Aorta (tissue), 5 donors: ENCODE results near the gene MBD2. TPM values are rescaled to one million over a fixed set of nuclear protein-coding genes. Genes with fewer than 3 reads are reported as not detected.

Experiments used
- ATAC-seq: fragments of 200-7000 bp; cut with Tn5 transposase; one replicate; pipeline ENCODE4 v1.9.1; 2022; ENCODE audit warnings: moderate library complexity; ENCODE audit not compliant: low FRiP score
- DNase-seq, 2 donors: peaks; one replicate each; pipeline ENCODE4 v3.0.0-alpha.2; 2020
- H3K27ac ChIP-seq, 2 donors: one replicate each; pipeline ENCODE4 v1.5.1; 2013; ENCODE audit warnings: low read length in 2 of 2, mild to moderate bottlenecking in 2 of 2, moderate library complexity in 2 of 2, control low read depth in 1 of 2, inconsistent platforms in 1 of 2, low read depth in 1 of 2
- H3K27me3 ChIP-seq, 2 donors: one replicate each; pipeline ENCODE4 v1.6.1; 2013; ENCODE audit warnings: control low read depth in 1 of 2, low read length in 1 of 2, mild to moderate bottlenecking in 1 of 2, moderate library complexity in 1 of 2; ENCODE audit not compliant: insufficient read depth in 2 of 2, control insufficient read depth in 1 of 2
- H3K36me3 ChIP-seq, 2 donors: one replicate each; pipeline ENCODE4 v1.6.1; 2013; ENCODE audit warnings: control low read depth in 1 of 2, low read length in 1 of 2, mild to moderate bottlenecking in 1 of 2; ENCODE audit not compliant: insufficient read depth in 2 of 2, control insufficient read depth in 1 of 2
- H3K4me1 ChIP-seq, 2 donors: one replicate each; pipeline ENCODE4 v1.6.1; 2013; ENCODE audit warnings: low read length in 2 of 2, control low read depth in 1 of 2, mild to moderate bottlenecking in 1 of 2, moderate library complexity in 1 of 2; ENCODE audit not compliant: insufficient read depth in 2 of 2, control insufficient read depth in 1 of 2
- H3K4me3 ChIP-seq, 2 donors: one replicate each; pipeline ENCODE4 v1.5.1; 2013; ENCODE audit warnings: low read length in 2 of 2, control low read depth in 1 of 2, mild to moderate bottlenecking in 1 of 2
- H3K9me3 ChIP-seq: one replicate; pipeline ENCODE4 v1.6.1; 2013; ENCODE audit warnings: mild to moderate bottlenecking, low read length; ENCODE audit not compliant: control insufficient read depth
- WGBS, 2 donors: extraction: QIAGEN DNeasy Blood & Tissue Kit; methylation state at CpG; one replicate each; pipeline ENCODE4 v1.1.7; 2013; 5-methylcytosine and 5-hydroxymethylcytosine counted together
- intact Hi-C, 2 donors: fragments of 100-400 bp; cut with DNase I; formaldehyde crosslinking; loops; one replicate each; pipeline versions ENCODE4 v1.14.2 to v1.15.0; 2022
- polyA plus RNA-seq, 2 donors: library from polyadenylated mRNA; stranded (reverse); fragments of 200-250 nt; gene quantifications; one replicate each; pipeline ENCODE4 v1.2.3, GENCODE V29; 2013
- total RNA-seq, 2 donors: library from RNA; stranded (reverse); fragmentation: NEBNext Ultra II Directional; extraction: Animal tissue kit (Norgen Biotek cat#: 25700); gene quantifications; one replicate each; pipeline ENCODE4 v1.2.1, GENCODE V29; 2021
- donor health status: healthy with polysubstance abuse.
- donor health status: Bipolar disorder and iron deficiency.
- donor health status: DM: no; HTN: no; CAD: no.
- donor health status: DM: no; HTN: no; CAD: no.
- donor health status: DM: yes; HTN: yes; CAD: no.

Gene MBD2
- total and polyA plus RNA-seq, 4 donors: 34.9 to 92.6 (median 72.4) TPM

DNA sequence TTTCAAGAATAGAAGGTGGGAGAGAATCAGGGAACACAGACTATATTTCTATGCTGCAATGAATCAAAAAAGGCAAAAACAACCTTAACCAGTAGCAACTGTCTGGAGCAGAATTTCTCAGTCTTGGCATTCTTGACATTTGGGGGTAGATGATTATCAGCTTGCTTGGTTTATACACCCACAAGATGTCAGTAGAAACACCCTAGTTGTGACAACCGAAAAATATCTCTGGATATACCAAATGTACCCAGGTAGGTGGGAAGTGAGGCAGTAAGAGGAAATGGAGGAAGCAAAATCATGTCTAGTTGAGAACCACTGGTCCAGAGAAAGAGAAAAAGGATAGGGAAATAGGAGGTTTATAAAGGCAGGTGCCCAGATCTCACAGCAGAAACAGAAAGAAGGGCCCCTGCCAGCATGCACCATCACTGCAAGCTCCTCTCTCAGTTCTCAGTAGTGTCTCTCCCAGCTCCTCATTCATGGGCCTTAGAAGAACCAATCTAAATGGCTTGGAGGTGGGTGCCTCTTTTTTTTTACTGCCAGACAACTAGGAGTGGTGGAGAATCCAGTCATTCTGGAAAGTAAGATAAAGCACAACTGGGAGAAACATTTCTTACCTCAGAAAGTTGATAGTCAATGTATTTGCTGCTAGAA, 50.4 kb downstream of the MBD2 start:
- ATAC-seq (no peak), DNase-seq (no peak)
- intact Hi-C loops: no loop called here
- Histone ChIP-seq H3K36me3 (peaks cover 0 to 1% of the 10 kb centered on the region in 2 donors), H3K4me1 (no peaks in the 10 kb centered on the region), H3K27me3 (no peaks in the 10 kb centered on the region), H3K4me3 (no peak overlapping the region), H3K27ac (no peak overlapping the region), H3K9me3 (no peaks in the 10 kb centered on the region)
- WGBS, 2 donors: 80 to 81% methylated on average over 1 of the region's 1 CpG

DNA sequence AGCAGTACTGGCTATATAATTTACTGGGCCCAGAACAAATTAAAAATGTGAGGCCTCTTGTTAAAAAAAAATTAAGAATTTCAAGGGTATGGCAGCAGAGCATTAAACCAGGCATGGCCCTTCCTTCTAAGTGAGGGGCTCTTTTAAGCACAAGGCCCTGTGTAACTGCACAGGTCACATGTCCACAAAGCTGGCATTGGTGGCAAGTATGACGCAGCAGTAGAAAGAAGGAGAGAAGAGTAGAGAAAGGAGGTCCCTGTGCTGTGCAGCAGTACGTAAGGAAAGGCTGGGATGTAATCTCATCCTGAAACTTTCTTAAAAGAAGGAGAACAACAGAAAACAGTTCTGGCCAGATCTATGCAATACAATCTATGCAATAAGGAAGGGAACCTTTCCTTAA, 51.2 kb downstream of the MBD2 start:
- no peaks in the 10 kb centered on the region for H3K27me3 ChIP-seq
- no peaks in the 10 kb centered on the region for H3K9me3 ChIP-seq
- WGBS, 2 donors: 56 to 61% methylated on average over 2 of the region's 2 CpGs
- no peak overlapping the region for H3K4me3 ChIP-seq
- DNase-seq (no peak), ATAC-seq (no peak)
- intact Hi-C loops: no loop called here
- no peak overlapping the region for H3K27ac ChIP-seq
- no peaks in the 10 kb centered on the region for H3K4me1 ChIP-seq
- peaks cover 0 to 1% of the 10 kb centered on the region in 2 donors for H3K36me3 ChIP-seq

DNA sequence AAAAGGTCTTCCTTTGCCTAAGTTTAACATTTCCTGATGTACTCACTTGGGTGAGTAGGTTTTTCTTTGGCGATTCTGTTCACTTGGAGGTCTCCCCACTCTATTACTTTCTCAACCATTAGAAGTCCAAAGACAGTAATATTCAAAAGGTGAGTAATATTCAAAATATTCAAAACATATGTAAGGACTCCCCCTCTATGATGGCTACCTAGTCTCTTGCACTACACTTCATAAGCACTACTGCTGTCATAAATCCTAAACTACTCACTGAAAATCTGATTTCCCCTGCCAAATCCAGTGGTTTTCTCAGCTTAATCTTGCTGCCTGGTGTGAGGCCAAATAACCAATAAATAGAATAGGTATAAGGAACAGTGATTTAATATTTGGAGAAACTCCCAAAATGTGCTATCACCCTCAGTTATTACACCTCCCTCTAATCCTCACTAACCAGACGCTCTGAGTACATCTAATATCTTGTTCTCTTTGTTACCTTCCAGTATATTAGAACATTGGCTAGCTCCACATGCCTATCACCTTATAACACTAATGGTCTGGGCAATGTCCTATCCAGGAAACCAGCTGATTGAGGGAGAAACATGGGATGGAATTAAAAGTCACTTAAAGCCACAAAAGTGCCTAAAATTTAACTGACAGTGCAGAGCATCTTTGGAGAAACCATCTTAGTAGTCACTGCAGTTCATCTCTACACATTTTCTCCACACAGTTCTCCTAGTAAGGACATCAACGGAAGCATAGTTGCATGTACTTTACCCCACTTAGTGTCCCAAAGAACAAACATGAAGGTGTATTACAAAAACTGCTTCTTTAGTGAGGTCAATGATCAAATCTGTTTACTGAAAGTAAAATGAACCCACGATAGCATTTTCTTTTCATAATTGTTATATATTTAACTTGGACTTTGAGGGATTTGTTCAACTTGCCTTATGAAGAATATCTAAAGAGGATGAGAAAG, 54.8 kb downstream of the MBD2 start:
- DNase-seq (no peak), ATAC-seq (no peak)
- Histone ChIP-seq H3K4me3 (no peak overlapping the region), H3K27me3 (no peaks in the 10 kb centered on the region), H3K4me1 (no peaks in the 10 kb centered on the region), H3K36me3 (peaks cover 0 to 3% of the 10 kb centered on the region in 2 donors), H3K27ac (no peak overlapping the region), H3K9me3 (no peaks in the 10 kb centered on the region)
- intact Hi-C loops: loop anchor here (5.0 to 10.0 kb wide), 2 partner anchors 53 to 105 kb away; partner anchors contain the start of gene MBD2 (in 1 of the 2)
- 92 to 93% methylated on average over 4 of the region's 4 CpGs for WGBS, 2 donors

DNA sequence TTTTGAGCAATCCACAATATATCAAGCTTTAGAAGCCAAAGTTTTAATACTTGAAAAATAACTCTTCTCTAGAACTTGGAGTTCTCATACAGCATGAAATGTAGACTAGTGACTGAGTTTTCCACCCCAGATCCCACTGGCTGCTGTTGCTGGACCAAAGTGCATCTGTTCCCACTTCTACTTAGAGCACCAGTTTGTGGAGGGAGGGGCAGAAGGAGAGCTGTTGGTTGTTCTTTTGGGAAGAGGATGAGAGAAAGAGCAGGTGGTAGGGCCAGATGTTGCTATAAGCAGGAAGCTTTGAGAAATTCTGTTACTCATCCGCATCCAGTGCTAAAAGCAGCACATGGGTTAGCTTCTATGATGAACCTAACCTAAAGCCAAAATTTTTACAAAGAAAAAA, 59.0 kb downstream of the MBD2 start:
- Histone ChIP-seq H3K4me3 (no peak overlapping the region), H3K4me1 (peaks cover 1 to 2% of the 10 kb centered on the region in 2 donors), H3K27ac (no peak overlapping the region), H3K36me3 (peaks cover 4 to 5% of the 10 kb centered on the region in 2 donors), H3K9me3 (no peaks in the 10 kb centered on the region), H3K27me3 (no peaks in the 10 kb centered on the region)
- ATAC-seq (no peak), DNase-seq (no peak)
- intact Hi-C loops: loop anchor here (5.0 to 10.0 kb wide), 2 partner anchors 57 to 109 kb away; partner anchors contain the start of gene MBD2 (in 1 of the 2)
- 100% methylated on average over 1 of the region's 1 CpG for WGBS, 2 donors

DNA sequence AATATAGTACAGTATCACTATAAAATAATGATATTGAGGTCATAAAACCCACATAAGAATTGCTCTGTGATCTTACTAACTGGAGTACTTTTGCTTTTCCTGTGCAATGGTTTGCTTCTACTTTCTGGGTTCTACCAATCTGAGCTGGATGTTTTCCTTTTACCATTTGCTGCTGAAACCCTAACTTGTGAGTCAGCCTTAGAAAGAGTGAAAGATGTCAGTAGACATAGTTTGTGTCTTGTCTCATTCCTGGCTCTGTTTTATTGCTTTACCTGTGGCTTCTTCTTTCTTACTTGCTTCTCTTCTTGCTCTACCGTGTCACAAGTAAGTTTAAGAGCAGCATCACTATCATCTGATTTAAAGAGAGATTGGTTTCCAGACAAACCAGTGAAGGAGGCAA, 61.0 kb downstream of the MBD2 start:
- H3K27me3 ChIP-seq: no peaks in the 10 kb centered on the region
- H3K36me3 ChIP-seq: peaks cover 4 to 7% of the 10 kb centered on the region in 2 donors
- ATAC-seq: no peak

DNA sequence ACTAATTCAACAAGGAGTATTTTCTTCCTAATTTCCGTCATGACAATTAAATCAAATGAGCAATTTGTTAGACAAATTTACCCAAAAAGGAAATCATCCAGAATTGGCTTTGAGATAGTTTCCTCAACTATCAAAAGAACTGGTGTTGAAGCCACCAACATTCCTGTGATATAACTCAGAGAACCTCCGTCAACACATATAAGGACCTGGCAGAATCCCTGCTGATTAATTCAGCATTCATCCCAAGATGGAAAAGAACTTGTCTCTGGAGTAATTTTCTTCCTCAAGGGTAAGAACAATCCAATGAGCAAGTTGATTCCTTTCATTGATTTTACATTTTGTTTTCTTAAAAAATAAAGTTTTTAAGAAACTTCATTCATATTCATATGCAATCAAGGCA, 62.0 kb downstream of the MBD2 start:
- DNase-seq (no peak), ATAC-seq (no peak)
- no peak overlapping the region for H3K4me3 ChIP-seq
- intact Hi-C loops: loop anchor here in 1 of 2 donors (10.0 kb wide), 1 partner anchor 112 kb away; no protein-coding TSS in a partner anchor
- H3K27ac ChIP-seq: no peak overlapping the region
- H3K36me3 ChIP-seq: peaks cover 4 to 7% of the 10 kb centered on the region in 2 donors
- H3K9me3 ChIP-seq: no peaks in the 10 kb centered on the region
- peaks cover 1 to 2% of the 10 kb centered on the region in 2 donors for H3K4me1 ChIP-seq
- WGBS, 2 donors: 50 to 67% methylated on average over 2 of the region's 2 CpGs
- H3K27me3 ChIP-seq: no peaks in the 10 kb centered on the region

More for the DNA sequence above, 61.0 kb downstream of the MBD2 start:
- Histone ChIP-seq H3K27ac (no peak overlapping the region), H3K4me3 (no peak overlapping the region), H3K9me3 (no peaks in the 10 kb centered on the region), H3K4me1 (peaks cover 1 to 2% of the 10 kb centered on the region in 2 donors)
- WGBS, 2 donors: 90 to 100% methylated on average over 1 of the region's 1 CpG
- no peak for DNase-seq
- intact Hi-C loops: loop anchor here in 1 of 2 donors (10.0 kb wide), 1 partner anchor 111 kb away; no protein-coding TSS in a partner anchor

DNA sequence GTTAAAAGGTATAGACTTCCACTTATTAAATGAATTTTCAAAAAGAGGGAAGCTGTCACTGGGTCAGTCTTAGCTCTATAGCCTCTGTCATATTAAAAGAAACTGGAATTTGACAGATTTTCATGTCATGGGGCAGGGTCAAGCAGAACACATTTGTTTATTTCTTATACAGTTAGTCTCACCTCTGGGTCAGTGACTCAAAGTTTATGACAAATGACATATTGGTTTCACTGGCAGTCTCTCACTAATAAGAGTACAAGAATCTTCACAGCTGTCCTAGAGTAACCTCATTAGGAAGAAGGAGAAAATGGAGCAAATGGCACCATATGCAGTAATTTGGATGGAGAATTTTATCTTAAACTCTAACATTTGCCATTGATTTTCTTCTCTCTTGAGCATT, 63.2 kb downstream of the MBD2 start:
- H3K27me3 ChIP-seq: no peaks in the 10 kb centered on the region
- no peak for DNase-seq
- H3K4me1 ChIP-seq: peaks cover 1 to 2% of the 10 kb centered on the region in 2 donors
- no peak overlapping the region for H3K4me3 ChIP-seq
- intact Hi-C loops: loop anchor here in 1 of 2 donors (10.0 kb wide), 1 partner anchor 114 kb away; no protein-coding TSS in a partner anchor
- H3K27ac ChIP-seq: no peak overlapping the region
- H3K36me3 ChIP-seq: peaks cover 4 to 8% of the 10 kb centered on the region in 2 donors
- no peak for ATAC-seq
- H3K9me3 ChIP-seq: no peaks in the 10 kb centered on the region

DNA sequence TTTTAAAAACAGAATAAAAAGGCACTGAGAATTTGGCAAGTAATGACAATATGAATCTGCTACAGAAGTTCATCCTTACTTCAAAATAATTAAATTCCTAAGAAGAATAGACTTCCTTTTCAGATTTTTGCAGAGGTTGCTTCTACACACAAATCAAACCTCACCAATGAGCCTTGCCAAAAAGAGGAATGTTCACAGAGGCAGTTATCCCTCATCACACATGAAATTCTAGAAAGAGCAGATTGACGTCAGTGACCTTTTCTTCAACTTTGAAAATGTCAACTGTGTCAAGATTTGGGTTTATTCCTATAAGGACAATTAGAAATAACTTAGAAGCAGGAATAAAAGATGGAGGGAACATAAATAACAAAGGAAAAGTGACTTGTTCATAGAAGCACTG, 64.6 kb downstream of the MBD2 start:
- H3K27me3 ChIP-seq: no peaks in the 10 kb centered on the region
- WGBS, 2 donors: 57 to 79% methylated on average over 1 of the region's 1 CpG
- intact Hi-C loops: loop anchor here in 1 of 2 donors (10.0 kb wide), 1 partner anchor 115 kb away; no protein-coding TSS in a partner anchor
- peaks cover 4 to 7% of the 10 kb centered on the region in 2 donors for H3K36me3 ChIP-seq
- H3K27ac ChIP-seq: no peak overlapping the region
- ATAC-seq (no peak), DNase-seq (no peak)
- H3K4me3 ChIP-seq: no peak overlapping the region
- no peaks in the 10 kb centered on the region for H3K9me3 ChIP-seq
- H3K4me1 ChIP-seq: peaks cover 1 to 2% of the 10 kb centered on the region in 2 donors
